ENCODE results near the gene ST8SIA6.

DNA sequence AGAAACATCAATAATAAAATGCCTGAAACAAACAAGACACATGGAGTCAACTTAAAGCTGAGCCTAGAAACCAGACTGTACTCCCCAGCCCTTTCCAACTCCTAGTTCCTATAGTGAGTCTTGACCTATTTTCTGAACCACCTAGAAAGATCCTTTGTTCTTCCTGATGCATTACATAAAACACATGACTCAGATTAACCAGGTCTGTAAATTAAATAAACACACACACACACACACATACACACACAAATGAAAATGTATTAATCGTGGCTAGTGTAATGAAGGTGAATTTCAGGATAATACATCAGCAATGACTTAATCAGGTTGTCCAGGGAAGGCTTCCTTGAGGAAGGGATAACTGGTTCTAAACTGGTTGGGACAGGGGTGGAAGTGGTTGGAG lies 104.7 kb downstream of the ST8SIA6 start:
- TF ChIP-seq, protein P1, sequence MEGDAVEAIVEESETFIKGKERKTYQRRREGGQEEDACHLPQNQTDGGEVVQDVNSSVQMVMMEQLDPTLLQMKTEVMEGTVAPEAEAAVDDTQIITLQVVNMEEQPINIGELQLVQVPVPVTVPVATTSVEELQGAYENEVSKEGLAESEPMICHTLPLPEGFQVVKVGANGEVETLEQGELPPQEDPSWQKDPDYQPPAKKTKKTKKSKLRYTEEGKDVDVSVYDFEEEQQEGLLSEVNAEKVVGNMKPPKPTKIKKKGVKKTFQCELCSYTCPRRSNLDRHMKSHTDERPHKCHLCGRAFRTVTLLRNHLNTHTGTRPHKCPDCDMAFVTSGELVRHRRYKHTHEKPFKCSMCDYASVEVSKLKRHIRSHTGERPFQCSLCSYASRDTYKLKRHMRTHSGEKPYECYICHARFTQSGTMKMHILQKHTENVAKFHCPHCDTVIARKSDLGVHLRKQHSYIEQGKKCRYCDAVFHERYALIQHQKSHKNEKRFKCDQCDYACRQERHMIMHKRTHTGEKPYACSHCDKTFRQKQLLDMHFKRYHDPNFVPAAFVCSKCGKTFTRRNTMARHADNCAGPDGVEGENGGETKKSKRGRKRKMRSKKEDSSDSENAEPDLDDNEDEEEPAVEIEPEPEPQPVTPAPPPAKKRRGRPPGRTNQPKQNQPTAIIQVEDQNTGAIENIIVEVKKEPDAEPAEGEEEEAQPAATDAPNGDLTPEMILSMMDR (IDR thresholded peaks at IDR 0.05) = no peak
- TF ChIP-seq POLR2A (IDR thresholded peaks at IDR 0.05) = no peak
